WERI-Rb-1 (cell line): ENCODE measurements around the gene RERGL.
"Not testable (repeated sequence)": the region's sequence is repeated elsewhere in the genome, so short reads cannot be mapped to it uniquely, and the experiment has no call there.

ENCODE experiments used
- DNase-seq: peaks from one replicate; pipeline ENCODE4 v3.0.0-alpha.2; 2020
- H3K27ac ChIP-seq: fragments of 250-450 bp; sonication (Bioruptor Pico); 2 replicates; pipeline ENCODE4 v1.5.1; 2020; ENCODE audit warnings: mild to moderate bottlenecking, moderate library complexity
- H3K27me3 ChIP-seq: fragments of 250-450 bp; sonication (Bioruptor Pico); 2 replicates; pipeline ENCODE4 v1.5.1; 2021; ENCODE audit warnings: mild to moderate bottlenecking, low read depth, moderate library complexity; ENCODE audit not compliant: insufficient read depth, severe bottlenecking
- H3K36me3 ChIP-seq: fragments of 250-450 bp; sonication (Bioruptor Pico); 2 replicates; pipeline ENCODE4 v1.5.1; 2020; ENCODE audit warnings: mild to moderate bottlenecking, moderate library complexity
- H3K4me3 ChIP-seq: 2 replicates; pipeline ENCODE4 v1.5.1; 2011; ENCODE audit warnings: low read depth, mild to moderate bottlenecking, control low read depth, low read length
- H3K9me3 ChIP-seq: fragments of 250-450 bp; sonication (Bioruptor Pico); 2 replicates; pipeline ENCODE4 v1.5.1; 2021; ENCODE audit warnings: mild to moderate bottlenecking, moderate library complexity; ENCODE audit not compliant: severe bottlenecking
- CTCF ChIP-seq: IDR thresholded peaks from 2 replicates; pipeline ENCODE4 v1.5.1; 2011; ENCODE audit warnings: low read depth, mild to moderate bottlenecking, control low read depth, inconsistent platforms, low read length

The RERGL gene

DNA sequence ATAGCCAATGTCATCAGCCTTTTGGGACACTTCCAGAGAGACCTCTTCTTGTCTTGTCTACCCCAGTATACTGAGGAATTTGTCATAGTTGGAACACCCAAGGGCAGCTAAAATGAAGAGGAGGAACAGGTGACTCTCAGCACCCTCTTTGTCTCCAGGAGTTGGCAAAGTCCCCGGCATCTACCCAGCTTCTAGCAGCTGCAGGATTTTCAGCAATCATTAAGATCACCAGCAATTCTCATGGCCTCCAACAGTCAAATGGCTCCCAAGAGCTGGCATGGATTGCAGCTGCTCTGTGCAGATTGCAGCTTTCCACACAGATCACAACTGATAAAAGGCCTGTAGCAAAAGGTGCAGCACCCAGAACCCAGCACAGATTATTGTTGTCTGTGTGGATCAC is 32.9 kb downstream of the RERGL start:
- no peak for DNase-seq
- no peaks in the 10 kb centered on the region for H3K27me3 ChIP-seq
- no peaks in the 10 kb centered on the region for H3K36me3 ChIP-seq
- no peaks in the 10 kb centered on the region for H3K9me3 ChIP-seq
- TF ChIP-seq CTCF = no peak
- no peak overlapping the region for H3K4me3 ChIP-seq
- no peak overlapping the region for H3K27ac ChIP-seq

DNA sequence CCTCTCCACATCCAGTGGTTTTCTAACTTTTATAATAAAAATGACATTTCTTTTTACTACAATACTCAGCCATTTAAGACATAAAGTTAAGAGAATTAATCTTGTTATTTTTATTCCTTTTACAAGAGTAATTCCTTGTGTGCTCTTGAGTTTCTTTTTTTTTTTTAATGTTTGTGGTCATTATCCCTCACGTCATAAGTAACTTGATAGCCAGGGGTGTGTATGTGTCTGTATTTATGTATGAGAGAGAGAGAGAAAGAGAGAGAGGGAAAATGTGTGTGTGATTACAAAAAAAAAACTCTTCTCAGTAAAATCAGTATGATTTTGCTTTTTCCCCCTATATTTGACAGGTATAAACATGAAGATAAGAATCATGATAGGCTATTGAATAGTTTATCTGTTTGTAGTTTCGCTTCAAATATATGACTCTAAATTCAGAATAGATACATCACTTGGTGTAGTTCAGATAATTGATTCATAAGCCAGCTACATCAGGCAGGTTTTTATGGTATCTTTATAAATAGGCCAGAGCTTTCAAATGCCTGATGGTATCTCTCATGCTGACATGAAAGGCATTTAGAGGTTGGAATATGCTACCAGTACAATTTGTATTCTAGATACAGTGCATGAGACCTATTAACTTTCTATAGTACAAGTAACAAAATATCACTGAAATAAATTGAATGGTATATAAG is 34.9 kb downstream of the RERGL start:
- no peak for TF ChIP-seq CTCF
- Histone ChIP-seq H3K4me3 (no peak overlapping the region), H3K27ac (no peak overlapping the region), H3K9me3 (no peaks in the 10 kb centered on the region), H3K36me3 (no peaks in the 10 kb centered on the region), H3K27me3 (no peaks in the 10 kb centered on the region)
- no peak for DNase-seq

DNA sequence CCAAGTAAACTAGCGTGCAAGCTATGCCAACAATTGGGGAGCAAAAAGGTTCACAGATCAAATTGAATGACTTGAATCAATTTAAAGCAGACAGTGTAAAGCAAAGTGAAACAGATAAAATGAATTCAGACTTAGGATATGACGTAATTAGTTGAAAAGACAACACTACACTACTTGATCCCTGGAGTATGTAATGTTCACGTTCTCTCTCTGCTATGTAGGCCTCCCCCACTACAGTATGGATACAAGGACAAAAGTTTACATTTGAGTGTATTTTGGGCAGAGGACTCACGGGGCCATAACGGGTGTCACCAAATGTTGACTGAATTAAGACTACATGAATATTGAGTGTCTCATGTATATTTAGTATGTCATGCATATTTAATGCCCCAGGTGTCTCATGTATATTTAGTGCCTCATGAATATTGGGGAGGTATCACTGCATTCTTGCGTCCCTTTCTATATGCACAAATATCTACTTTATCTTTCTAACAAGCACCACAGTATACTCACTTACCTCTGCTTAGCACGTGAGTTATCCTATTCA is 44.5 kb downstream of the RERGL start:
- Histone ChIP-seq H3K27me3 (no peaks in the 10 kb centered on the region), H3K4me3 (no peak overlapping the region), H3K27ac (no peak overlapping the region), H3K36me3 (no peaks in the 10 kb centered on the region), H3K9me3 (no peaks in the 10 kb centered on the region)
- TF ChIP-seq CTCF = no peak
- no peak for DNase-seq

DNA sequence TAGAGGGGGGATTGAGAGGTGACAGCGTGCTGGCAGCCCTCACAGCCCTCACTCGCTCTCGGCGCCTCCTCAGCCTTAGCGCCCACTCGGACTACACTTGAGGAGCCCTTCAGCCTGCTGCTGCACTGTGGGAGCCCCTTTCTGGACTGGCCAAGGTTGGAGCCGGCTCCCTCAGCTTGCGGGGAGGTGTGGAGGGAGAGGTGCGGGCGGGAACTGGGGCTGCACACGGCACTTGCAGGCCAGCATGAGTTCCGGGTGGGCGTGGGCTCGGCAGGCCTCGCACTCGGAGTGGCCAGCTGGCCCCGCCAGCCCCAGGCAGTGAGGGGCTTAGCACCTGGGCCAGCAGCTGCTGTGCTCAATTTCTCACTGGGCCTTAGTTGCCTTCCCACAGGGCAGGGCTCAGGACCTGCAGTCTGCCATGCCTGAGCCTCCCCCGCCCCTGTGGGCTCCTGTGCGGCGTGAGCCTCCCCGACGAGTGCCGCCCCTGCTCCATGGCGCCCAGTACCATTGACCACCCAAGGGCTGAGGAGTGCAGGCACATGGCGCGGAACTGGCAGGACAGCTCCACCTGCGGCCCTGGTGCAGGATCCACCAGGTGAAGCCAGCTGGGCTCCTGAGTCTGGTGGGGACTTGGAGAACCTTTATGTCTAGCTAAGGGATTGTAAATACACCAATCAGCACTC is 49.8 kb downstream of the RERGL start:
- DNase-seq, H3K9me3 ChIP-seq, H3K27ac ChIP-seq, H3K27me3 ChIP-seq, H3K4me3 ChIP-seq, H3K36me3 ChIP-seq: not testable (repeated sequence)
